HG03064 (cell line): Measurements from ENCODE around the gene SUSD3.

Experiments used
- ATAC-seq: cut with Tn5 transposase; IDR thresholded peaks from one replicate; pipeline ENCODE4 v1.9.1; 2021; ENCODE audit warnings: low read depth; ENCODE audit not compliant: unreplicated experiment

SUSD3 gene

DNA sequence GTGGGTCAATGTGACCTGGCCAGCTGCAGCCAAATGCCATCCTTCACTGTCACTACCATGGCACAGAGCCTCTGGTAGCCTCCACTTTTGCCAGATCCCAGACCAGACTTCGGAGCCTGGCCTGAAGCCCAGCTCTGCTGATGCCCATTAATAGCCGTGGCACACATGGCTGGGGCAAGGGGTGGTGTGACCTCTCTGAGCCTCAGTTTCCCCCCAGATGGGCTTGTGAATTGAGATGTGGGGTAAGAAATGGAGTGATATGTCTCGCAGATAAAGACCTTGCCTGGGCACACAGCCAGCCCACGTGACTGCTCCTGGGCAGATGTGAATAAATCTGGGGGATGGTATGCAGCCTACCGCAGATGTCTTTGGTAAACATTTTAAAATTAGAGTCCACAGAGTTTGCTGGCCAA lies 13.9 kb downstream of the SUSD3 start:
- ATAC-seq = no peak

GRCh38 chr9:93076101-93076791 lies 17.7 kb downstream of the SUSD3 start:
- no peak for ATAC-seq

- ATAC-seq = no peak
Observed at GRCh38 chr9:93076792-93077128, 18.3 kb downstream of the SUSD3 start.

DNA sequence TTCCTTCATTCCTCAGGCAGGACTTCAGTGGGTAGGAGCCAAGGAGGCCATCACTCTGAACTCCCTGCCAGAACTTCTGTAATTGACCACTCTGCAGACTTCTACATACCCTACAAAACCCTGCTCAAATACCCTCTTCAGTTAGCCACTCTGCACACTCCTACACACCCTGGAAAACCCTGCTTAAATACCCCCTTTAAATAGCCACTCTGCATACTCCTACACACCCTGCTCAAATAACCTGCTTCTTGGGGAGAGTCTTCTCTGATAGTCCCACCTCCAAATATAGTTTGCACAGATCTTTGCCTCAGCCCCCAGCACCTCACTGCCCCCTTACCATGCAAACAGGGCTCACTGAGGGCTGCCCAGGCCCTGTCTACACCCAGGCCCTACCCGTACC lies 18.9 kb downstream of the SUSD3 start:
- ATAC-seq = no peak

DNA sequence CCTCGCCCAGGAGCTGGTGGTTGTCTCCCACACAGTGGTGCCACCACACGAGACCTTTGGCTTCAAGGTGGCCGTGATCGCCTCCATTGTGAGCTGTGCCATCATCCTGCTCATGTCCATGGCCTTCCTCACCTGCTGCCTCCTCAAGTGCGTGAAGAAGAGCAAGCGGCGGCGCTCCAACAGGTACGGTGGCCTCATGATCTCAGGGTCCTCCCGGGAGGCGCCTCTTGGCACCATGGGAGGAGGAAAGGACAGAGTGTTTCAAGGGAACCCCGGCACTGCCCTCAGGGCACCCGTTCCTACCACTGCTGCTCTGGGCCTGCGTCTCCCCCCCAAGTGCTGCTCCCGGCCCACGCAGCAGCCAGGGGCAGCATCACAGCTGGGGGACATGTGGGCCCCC lies 19.3 kb downstream of the SUSD3 start:
- ATAC-seq = no peak

GRCh38 chr9:93079371-93079770 lies 20.9 kb downstream of the SUSD3 start:
- no peak for ATAC-seq

DNA sequence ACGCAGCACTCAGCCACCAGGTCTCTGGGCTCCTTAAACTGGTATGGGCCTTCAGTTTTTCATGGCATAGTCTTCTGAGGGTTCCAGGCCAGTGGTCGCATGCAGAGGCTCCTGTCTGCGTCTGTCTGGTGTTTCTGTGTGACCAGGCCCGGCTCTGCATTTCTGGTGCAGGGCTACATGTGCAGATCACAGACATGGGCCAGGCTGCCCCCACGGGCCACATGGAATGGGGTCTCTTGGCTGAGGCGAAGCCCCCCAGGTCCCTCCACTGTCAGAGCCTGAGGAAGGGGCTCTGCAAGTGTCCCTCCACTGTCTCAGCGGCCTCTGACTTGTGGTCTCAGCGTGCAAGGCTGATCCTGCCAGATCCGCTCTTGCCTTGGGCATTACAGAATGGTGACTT lies 21.9 kb downstream of the SUSD3 start:
- ATAC-seq = no peak

DNA sequence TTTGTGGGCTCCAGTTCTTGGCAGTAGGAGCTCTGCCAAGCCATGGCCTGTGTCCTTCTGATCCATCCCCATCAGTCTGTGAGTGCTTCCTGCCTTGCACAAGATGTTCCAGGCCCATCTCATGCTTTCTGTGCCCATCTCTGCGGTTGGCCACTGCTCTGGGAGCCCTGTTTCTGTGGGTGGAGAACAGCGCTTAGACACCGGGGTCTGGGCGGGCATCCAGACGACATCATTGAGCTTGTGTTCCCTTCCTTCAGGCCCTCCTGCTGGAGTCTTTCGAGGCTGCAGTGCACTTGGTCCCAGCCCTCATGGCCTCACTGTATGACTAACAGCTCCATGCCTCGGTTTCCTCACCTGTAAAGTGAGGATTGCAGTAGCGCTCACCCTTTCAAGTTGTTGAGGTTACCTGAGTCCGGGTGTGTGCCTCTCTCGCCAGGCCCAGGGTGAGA lies 22.6 kb downstream of the SUSD3 start:
- ATAC-seq = no peak

DNA sequence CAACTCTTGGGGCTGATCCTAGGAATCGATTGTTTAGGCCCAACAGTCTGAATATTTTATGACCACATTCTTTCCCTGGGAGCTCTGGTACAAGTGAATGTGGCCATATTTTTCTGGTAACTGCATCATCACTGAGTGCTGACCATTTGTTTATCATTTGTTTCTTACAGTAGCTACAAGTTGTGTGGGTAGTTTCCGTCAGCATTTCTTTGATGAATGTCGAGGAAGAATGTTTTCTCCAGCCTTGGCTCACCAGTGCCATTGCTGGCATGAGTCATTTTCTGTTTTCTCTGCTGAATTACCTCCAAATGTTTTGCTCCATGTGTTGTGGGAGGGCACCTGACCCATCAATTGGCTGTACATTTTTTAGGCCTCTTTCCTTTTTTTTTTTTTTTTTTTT lies 23.4 kb downstream of the SUSD3 start:
- no peak for ATAC-seq

DNA sequence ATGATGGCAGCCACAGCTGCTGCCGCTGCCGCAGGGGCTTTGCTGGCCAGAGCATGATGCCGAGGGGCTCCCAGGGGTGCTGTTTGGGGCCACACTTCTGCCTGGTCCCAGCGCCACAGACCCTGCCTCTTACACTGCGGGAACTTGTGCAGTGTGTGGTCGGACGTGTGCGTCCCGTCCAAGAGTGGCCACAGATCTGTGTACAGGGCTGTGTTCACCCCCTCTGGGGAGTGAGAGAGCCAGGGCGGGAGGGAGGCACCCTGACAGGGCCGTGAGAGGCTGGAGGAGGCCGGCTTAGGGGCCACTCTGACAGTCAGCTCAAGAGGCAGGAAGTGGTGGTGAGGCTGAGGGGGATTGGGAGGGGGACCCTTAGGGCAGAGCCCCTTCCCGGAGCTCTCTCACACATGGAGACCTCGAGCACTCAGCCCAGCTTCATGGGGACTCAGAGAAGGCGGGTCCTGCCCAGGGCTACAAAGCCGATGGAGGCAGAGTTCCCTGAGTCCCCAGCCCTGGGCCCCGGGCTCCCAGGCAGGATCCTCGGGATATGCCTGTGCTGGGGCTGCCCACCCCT lies 24.4 kb downstream of the SUSD3 start:
- no peak for ATAC-seq

DNA sequence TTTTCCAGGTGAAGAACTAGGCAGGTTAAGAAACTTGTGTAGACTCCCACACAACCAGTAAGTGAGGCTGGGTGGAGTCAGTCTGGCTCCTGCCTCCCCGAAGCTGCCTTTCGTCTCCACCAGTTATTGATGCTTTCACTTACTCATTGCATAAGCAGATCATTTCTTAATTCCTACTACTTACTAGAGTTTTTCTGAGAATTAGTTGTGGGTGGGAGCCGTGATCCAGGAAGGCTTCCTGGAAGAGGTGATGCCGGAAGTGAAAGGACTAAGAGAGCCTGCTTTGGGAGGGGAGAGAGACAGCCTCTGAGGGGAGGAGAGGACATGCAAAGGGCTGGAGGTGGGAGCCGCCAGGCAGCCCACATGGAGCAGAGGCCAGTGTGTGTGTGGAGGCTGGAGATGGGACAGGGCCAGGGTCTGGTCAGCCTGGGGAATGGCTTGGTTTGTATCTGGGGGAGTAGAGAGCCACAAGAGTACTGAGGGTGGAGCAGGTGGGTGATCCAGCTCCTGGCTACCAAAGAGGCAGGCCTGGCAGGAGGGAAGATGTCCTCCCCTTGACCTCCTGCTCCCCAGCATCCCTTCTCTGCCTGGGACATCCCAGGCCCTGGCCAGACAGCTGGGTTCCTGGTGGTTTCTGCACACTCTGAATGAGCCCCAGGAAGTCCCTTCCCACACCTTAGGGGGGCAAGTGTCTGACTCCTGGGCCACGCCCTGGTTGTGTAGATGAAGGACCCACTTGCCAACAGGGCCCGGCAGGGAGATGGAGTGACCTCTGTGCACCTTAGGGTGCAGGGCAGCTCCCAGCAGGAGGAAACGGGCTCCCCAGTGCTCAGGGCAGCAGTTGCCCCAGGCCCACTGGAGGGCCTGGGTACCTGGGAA lies 25.3 kb downstream of the SUSD3 start:
- no peak for ATAC-seq

DNA sequence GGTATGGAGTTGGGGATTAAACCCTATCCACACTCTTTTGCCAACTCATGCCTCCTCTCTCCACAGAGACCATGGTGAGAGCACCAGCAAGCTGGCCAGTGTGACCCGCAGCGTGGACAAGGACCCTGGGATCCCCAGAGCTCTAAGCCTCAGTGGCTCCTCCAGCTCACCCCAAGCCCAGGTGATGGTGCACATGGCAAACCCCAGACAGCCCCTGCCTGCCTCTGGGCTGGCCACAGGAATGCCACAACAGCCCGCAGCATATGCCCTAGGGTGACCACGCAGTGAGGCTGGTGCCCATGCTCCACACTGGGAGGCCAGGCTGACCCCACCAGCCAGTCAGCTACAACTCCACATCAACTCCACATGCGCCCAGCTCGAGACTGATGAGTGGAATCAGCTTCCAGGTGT lies 26.0 kb downstream of the SUSD3 start:
- no peak for ATAC-seq

- no peak for ATAC-seq
Observed at GRCh38 chr9:93085676-93086075, 27.2 kb downstream of the SUSD3 start.

DNA sequence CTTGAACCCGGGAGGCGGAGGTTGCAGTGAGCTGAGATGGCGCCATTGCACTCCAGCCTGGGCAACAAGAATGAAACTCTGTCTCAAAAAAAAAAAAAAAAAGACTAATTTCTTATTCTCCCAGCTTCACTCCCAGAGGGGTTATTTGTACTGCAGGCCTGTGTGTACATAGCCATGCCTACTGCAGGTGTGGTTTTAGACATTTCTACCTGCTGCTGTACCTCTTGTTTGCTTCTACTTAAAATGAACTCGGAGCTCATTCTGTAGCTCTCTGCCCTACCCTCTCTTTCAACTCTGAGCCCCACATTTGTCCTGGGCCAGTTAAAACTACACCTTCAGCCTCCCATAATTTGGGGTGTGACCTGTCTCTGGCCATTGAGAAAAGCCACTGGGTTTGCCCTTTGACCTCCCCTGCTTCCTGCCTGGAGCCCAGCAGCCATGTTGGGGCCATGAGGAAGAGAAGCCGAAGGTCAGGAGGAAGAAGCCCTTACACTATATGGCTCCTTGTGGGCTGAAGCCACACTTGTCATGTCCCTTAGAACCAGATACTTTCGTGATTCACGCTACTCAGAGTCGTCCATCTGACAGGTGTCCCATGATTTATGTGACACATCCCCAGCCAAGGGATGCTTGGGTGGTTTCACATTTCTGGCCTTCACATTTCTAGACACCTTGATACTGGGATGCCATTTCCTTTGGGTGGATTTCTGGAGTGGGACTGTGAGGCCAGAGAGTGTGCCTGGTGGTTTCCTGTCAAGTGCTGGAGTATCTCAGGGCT lies 28.1 kb downstream of the SUSD3 start:
- no peak for ATAC-seq

- ATAC-seq = no peak
Observed at GRCh38 chr9:93087971-93088655, 29.6 kb downstream of the SUSD3 start.

DNA sequence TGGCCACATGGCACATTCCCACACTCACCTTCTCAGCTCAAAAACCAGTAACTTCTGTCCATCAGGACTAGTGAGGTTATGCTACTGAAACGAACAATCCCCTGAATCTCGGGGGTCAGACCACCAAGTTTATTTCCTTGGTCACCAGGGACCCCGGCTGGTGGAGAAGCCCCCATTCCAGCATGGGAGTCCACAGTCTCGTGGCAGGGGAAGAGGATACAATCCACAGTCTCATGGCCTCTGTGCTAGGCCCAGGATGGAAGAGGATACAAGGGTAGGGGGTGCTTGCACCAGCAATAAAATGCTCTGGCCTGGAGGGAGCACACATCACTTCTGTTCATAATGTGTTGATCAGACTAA lies 30.1 kb downstream of the SUSD3 start:
- ATAC-seq = no peak

- no peak for ATAC-seq
Observed at GRCh38 chr9:93089024-93089423, 30.5 kb downstream of the SUSD3 start.

DNA sequence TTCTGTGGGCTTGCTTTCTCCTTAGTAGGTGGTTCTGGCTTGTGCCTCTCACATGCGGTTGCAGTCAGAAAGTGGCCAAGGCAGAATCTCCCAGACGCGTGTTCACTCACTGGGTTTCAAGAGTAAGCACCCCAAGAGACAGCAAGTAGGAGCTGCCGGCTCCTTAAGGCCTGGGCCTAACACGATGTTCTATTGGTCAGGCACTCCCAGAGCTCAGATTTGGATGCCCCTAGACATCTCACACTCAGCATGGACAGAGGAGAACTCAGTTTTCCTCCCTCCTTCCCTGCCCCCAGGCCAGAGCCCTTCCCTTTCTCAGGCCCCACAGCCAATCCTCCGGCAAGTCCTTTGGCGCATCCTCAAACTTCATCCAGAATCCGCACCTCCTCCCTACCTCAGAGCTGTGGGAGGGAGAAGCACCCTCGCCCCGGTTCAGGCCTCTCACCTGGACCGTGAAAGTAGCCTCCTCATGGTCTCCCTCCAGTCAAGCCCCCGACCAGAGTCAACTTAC lies 31.0 kb downstream of the SUSD3 start:
- no peak for ATAC-seq

DNA sequence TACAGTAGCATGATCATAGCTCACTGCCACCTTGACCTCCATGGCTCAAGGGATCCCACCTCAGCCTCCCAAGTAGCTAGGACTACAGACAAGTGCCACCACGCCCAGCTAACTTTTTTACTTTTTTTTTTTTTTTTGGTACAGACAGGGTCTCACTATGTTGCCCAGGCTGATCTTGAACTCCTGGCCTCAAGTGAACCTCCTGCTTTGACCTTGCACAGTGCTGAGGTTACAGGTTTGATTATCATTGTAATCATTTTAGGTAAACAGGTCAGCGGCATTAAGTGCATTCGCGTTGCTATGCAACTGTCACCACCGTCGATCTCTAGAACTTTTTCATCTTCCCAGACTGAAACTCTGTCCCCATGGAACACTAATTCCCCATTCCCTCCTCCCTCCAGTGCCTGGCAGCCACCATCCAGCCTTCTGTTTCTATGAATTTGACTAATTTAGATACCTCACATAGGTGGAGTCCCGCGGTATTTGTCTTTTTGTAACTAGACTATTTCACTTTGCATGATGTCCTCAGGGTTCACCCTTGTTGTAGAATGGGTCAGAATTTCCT lies 31.7 kb downstream of the SUSD3 start:
- no peak for ATAC-seq

- no peak for ATAC-seq
Observed at GRCh38 chr9:93091056-93091452, 32.6 kb downstream of the SUSD3 start.
